ENCODE data around the gene SLC7A4. TPM values are rescaled to one million over a fixed set of nuclear protein-coding genes. Genes with fewer than 3 reads are reported as not detected.

SLC7A4 gene
- total RNA-seq, 1 donor from 2014 or later: 0.93 TPM

DNA sequence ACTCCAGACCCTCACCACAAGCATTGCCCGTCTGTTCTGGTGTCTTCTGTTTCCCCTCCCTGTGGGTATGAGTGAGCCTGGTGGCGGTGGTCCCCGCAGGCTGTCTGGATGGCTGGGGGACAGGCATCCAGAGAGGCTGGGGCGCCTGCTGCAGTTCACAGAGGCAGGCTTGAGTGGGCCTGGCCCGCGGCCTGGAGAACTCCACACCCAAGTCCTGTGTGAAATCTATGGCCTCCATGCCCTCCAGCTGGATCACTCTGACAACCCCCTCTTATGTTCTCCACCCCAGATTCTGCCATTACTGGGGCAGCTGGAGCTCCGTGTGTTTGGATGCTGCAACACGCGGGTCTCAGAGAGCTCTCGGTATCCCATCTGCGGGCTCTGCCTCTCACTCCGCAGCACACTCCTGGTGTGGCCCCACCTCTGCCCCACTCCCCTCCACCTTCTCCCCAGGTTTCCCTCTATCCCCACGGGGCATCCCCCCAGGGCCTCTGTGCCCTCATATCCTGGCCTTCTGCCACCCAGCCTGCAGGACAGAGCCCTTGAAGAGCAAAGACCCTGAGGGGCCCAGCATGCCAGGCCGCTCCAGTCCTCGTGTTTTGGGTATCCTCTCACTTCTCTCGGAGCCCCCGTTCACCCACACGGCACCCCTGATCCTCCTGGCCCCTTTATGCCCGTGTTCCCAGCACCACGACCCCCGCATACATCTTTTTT is 44.7 kb upstream of the SLC7A4 start:
- Mint-ChIP-seq H3K4me3 (ENCODE audit: unreplicated experiment) (no peak overlapping the region), H3K9me3 (ENCODE audit: unreplicated experiment) (peaks cover 9% of the 10 kb centered on the region), H3K27ac (ENCODE audit: unreplicated experiment) (no peak overlapping the region), H3K36me3 (ENCODE audit: low read depth, unreplicated experiment) (no peaks in the 10 kb centered on the region), H3K4me1 (ENCODE audit: low read depth, unreplicated experiment) (peaks cover 1% of the 10 kb centered on the region), H3K27me3 (ENCODE audit: low read depth, unreplicated experiment) (peaks cover 5% of the 10 kb centered on the region)
- Histone ChIP-seq H3K4me3 (ENCODE audit: insufficient read depth, low read depth, low read length) (no peak overlapping the region), H3K36me3 (ENCODE audit: insufficient read depth, low read length) (no peaks in the 10 kb centered on the region), H3K4me1 (ENCODE audit: insufficient read depth, low read length) (peaks cover 12% of the 10 kb centered on the region), H3K79me2 (ENCODE audit: insufficient read depth, low read length) (no peaks in the 10 kb centered on the region), H4K20me1 (ENCODE audit: insufficient read depth, low read length) (no peaks in the 10 kb centered on the region), H3K4me2 (ENCODE audit: low read length) (no peak overlapping the region), H3K27ac (ENCODE audit: low read depth, low read length) (no peak overlapping the region), H2AFZ (ENCODE audit: low read depth, low read length) (no peak overlapping the region), H3K9me3 (ENCODE audit: insufficient read depth, low read depth, low read length) (no peaks in the 10 kb centered on the region), H3K9ac (ENCODE audit: low read length) (no peak overlapping the region), H3K27me3 (ENCODE audit: insufficient read depth, low read length) (no peaks in the 10 kb centered on the region)
- TF ChIP-seq EZH2 (IDR thresholded peaks at IDR 0.05; ENCODE audit: insufficient read depth, low read length): no peak
- TF ChIP-seq, protein P1, sequence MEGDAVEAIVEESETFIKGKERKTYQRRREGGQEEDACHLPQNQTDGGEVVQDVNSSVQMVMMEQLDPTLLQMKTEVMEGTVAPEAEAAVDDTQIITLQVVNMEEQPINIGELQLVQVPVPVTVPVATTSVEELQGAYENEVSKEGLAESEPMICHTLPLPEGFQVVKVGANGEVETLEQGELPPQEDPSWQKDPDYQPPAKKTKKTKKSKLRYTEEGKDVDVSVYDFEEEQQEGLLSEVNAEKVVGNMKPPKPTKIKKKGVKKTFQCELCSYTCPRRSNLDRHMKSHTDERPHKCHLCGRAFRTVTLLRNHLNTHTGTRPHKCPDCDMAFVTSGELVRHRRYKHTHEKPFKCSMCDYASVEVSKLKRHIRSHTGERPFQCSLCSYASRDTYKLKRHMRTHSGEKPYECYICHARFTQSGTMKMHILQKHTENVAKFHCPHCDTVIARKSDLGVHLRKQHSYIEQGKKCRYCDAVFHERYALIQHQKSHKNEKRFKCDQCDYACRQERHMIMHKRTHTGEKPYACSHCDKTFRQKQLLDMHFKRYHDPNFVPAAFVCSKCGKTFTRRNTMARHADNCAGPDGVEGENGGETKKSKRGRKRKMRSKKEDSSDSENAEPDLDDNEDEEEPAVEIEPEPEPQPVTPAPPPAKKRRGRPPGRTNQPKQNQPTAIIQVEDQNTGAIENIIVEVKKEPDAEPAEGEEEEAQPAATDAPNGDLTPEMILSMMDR (IDR thresholded peaks at IDR 0.05; ENCODE audit: insufficient read depth, low read depth, low read length): no peak
- DNase-seq (ENCODE audit: low read depth) (no peak), FAIRE-seq (no peak)

DNA sequence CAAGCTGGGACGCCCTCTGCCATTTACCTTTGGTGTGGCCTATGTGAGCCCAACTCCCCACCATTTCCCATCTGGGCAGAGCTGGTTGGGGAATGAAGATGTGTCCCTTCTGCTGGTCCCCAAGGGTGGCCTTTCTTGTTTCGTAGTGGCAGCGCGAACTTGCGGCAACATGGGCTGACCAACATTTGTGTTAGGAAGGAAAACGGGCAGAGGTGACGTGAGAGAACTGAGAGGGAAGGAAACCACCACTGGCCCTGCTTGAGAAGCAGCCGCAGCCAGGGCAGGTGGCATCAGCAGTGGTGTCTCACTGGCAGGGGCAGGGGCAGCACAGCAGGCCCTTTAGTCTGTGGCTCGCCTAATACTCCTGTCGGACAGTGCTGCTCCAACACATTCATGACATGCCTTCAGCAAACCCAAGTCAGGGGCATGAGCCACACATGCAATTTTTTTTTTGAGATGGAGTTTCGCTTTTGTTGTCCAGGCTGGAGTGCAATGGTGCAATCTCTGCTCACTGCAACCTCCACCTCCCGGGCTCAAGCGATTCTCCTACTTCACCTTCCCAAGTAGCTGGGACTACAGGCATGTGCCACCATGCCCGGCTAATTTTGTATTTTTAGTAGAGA is 43.3 kb upstream of the SLC7A4 start:
- FAIRE-seq: no peak
- peaks cover 12% of the 10 kb centered on the region for H3K9me3 Mint-ChIP-seq (ENCODE audit: unreplicated experiment)
- Histone ChIP-seq H3K4me3 (ENCODE audit: insufficient read depth, low read depth, low read length) (no peak overlapping the region), H3K4me2 (ENCODE audit: low read length) (no peak overlapping the region), H3K27me3 (ENCODE audit: insufficient read depth, low read length) (no peaks in the 10 kb centered on the region), H3K36me3 (ENCODE audit: insufficient read depth, low read length) (no peaks in the 10 kb centered on the region), H3K79me2 (ENCODE audit: insufficient read depth, low read length) (no peaks in the 10 kb centered on the region), H3K27ac (ENCODE audit: low read depth, low read length) (no peak overlapping the region), H3K9ac (ENCODE audit: low read length) (no peak overlapping the region), H3K4me1 (ENCODE audit: insufficient read depth, low read length) (peaks cover 12% of the 10 kb centered on the region), H3K9me3 (ENCODE audit: insufficient read depth, low read depth, low read length) (peaks cover 5% of the 10 kb centered on the region), H2AFZ (ENCODE audit: low read depth, low read length) (no peak overlapping the region), H4K20me1 (ENCODE audit: insufficient read depth, low read length) (no peaks in the 10 kb centered on the region)
- DNase-seq (ENCODE audit: low read depth): no peak
- H3K4me3 Mint-ChIP-seq (ENCODE audit: unreplicated experiment): no peak overlapping the region
- H3K36me3 Mint-ChIP-seq (ENCODE audit: low read depth, unreplicated experiment): no peaks in the 10 kb centered on the region
- TF ChIP-seq, protein P1 (IDR thresholded peaks at IDR 0.05; ENCODE audit: insufficient read depth, low read depth, low read length): no peak
- TF ChIP-seq EZH2 (IDR thresholded peaks at IDR 0.05; ENCODE audit: insufficient read depth, low read length): no peak
- no peak overlapping the region for H3K27ac Mint-ChIP-seq (ENCODE audit: unreplicated experiment)
- H3K27me3 Mint-ChIP-seq (ENCODE audit: low read depth, unreplicated experiment): peaks cover 8% of the 10 kb centered on the region
- peaks cover 1% of the 10 kb centered on the region for H3K4me1 Mint-ChIP-seq (ENCODE audit: low read depth, unreplicated experiment)

All from astrocyte (in vitro differentiated cells and primary cell).